EH (cell line): Measurements from ENCODE around the gene GNB1L.
"Not testable (repeated sequence)": the region's sequence is repeated elsewhere in the genome, so short reads cannot be mapped to it uniquely, and the experiment has no call there.

ENCODE experiments used
- DNase-seq: peaks from one replicate; pipeline ENCODE4 v3.0.0-alpha.2; 2015; ENCODE audit warnings: low read depth

Gene GNB1L

DNA sequence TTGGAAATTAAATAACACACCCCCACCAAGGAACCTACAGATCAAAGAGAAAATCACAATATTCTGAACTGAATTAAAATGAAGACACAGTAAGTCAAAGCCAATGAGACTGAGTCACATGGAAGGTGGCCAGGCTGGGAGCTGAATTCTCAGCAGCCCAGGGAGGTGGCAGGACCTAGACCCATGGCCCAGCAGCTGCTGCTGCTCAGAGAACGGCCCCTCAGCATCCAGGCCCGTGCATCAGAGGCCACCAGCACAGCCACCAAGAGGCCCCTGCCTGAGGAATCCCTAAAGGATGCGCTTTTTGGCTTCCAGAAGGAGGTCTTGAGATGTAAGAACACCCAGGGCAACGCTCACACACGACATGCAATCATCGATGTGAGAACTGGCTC lies 59.1 kb downstream of the GNB1L start:
- peak; percentile 56 for DNase-seq

DNA sequence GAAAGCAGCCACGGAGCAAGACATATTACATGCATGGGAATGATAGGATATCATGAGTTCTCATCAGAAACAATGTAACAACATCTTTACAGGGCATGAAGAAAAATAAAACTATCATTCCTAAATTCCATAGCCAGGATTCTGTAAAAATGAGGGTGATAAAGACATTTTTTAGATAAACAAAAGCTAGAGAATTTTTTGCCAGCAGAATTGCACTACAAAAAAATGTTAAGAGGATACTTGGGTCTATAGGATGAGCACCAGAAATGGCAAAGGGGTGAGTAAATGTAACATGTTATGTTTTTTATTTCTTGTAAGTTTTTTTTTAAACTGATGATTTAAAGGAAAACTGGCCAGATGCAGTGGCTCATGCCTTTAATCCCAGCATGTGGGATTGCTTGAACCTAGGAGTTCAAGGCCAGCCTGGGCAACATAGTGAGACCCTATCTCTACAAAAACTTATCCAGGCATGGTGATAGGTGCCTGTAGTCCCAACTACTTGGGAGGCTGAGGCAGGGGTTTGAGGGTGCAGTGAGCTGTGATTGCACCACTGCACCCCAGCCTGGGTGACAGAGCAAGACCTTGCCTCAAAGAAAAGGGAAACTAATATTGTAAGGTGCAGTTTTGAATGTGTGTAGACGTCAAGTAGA lies 60.9 kb downstream of the GNB1L start:
- DNase-seq = peak; percentile 56

DNA sequence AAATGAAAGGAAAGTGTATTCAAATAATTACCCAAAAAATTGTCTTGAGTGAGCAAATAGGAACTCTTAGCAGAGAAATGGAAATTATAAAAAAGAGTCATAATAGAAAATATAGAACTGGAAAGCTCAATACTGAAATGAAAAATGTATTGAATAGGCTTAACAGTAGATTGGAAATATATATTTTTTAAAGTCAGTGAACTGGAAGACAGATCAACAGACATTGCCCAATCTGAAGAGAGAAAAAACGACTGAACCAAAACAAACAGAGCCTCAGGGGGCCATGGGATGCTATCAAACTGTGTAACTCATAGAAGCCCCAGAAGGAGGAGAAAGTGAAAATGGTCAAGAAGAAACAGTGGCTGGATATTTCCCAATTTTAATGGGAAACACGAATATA lies 61.5 kb downstream of the GNB1L start:
- no peak for DNase-seq

DNA sequence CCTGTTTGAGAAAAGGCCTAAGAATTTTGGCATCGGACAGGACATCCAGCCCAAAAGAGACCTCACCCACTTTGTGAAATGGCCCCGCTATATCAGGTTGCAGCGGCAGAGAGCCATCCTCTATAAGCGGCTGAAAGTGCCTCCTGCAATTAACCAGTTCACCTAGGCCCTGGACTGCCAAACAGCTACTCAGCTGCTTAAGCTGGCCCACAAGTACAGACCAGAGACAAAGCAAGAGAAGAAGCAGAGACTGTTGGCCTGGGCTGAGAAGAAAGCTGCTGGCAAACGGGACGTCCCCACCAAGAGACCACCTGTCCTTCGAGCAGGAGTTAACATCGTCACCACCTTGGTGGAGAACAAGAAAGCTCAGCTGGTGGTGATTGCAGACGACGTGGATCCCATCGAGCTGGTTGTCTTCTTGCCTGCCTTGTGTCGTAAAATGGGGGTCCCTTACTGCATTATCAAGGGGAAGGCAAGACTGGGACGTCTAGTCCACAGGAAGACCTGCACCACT lies 62.2 kb downstream of the GNB1L start:
- not testable (repeated sequence) for DNase-seq

DNA sequence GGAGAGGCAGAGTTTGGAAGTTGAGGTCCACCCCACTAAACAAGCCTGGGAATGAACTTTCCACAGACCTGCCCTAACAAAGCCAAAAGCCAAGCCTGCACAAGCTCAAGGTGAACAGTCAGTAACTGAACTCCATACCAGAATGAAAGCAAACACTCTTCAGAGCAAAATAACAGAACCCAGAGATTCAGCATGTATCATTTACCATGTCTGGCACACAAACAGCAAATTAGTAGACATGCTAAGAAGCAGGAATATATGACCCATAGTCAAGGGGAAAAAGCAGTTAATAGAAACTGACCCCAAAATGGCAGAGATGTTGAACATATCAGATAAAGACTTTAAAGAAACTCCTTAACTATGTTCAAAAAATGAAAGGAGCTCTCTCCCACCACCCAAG lies 62.8 kb downstream of the GNB1L start:
- no peak for DNase-seq

DNA sequence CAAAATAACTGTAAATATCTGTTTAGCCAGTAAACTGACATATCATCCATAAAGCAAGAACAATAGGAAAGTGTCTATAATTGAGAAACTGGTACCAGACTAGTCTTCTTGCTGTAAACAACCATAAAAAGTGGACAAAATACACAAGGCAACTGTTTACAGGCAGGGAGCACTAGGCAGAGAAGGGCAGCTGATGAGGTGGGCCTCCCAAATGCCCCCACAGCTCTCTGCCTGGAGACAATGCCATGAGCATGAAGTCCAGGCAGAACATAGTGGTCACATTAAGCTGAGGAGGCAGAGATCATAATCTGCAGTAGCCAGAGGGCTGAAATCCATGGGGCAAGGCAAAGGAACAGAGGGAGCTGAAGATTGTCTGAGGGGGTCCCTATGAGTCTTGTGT lies 63.4 kb downstream of the GNB1L start:
- no peak for DNase-seq

DNA sequence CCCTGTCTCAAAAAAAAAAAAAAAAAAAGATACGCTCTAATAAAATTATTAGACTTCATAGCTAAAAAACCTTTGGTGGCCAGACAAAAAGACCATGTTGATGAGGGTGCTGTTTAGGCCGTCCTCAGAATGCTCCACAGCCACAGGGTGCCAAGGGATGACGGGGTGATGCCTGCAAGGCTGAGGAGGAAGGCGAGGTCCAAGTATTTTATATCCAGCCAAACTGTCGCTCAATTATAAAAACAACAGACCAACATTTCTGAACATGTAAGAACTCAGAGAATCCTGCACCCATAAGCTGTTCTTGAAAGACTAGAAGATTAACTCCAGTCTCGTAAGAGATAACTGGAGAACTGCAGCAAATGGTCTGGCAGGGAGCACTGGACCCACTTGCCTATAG lies 64.8 kb downstream of the GNB1L start:
- DNase-seq = no peak

DNA sequence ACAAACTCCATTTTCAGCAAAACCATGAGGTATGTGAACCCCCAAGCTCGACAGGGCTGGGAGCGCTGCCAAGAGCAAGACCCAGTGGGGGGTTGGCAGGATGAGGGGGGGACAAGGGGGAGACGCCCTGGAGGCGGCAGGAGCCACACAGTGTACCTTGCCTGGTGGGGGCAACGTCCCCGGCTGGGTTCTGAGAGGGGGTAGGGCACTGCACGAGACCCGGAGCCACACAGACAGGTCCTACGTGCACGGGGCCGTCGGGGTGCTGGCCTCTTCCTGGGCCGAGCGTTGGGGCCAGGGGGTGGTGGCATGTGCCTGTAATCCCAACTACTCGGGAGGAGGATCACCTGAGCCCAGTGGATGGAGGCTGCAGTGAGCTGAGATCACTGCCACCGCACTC lies 65.3 kb downstream of the GNB1L start:
- no peak for DNase-seq

DNA sequence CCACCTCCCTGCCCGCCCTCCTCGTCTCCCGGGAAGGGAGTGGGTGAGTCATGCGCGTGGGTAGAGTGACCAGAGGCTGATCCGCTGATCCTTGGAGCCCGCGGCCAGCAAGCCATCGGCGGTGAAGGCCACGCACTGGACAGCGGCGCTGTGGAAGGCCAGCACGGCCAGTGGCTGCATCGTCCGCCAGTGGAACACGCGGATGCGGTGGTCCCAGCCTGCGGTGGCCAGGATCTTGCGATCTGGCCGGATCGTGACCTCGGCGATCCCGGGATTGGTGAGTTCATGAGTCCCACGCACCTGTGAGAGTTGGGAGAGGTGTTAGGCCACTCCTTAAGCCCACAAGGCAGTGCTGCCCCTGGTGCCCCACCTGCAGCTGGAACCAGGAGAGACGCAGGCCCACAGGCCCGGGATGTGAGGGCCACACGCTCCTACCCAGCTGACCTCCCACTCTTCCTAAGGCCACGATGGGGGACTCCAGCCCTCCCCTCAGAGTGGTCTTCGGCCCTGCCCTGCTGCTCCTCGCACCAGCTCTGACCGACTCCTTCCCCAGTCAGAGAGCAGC lies 65.9 kb downstream of the GNB1L start:
- DNase-seq = no peak

DNA sequence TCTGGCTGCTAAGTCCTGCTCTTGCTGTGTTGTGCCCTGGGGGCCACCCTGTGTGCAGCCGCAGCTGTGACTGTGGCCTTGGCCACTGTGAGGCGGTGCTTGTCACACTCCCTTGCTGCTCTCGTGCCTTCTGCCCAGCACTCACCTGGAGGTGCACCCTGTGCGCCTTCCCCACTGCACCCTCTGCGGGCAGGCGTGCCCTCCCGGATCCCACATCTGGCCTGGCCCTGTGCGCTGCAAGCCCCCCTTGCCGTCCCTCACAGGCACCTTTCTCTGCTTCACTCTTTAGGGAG lies 66.9 kb downstream of the GNB1L start:
- DNase-seq = no peak

DNA sequence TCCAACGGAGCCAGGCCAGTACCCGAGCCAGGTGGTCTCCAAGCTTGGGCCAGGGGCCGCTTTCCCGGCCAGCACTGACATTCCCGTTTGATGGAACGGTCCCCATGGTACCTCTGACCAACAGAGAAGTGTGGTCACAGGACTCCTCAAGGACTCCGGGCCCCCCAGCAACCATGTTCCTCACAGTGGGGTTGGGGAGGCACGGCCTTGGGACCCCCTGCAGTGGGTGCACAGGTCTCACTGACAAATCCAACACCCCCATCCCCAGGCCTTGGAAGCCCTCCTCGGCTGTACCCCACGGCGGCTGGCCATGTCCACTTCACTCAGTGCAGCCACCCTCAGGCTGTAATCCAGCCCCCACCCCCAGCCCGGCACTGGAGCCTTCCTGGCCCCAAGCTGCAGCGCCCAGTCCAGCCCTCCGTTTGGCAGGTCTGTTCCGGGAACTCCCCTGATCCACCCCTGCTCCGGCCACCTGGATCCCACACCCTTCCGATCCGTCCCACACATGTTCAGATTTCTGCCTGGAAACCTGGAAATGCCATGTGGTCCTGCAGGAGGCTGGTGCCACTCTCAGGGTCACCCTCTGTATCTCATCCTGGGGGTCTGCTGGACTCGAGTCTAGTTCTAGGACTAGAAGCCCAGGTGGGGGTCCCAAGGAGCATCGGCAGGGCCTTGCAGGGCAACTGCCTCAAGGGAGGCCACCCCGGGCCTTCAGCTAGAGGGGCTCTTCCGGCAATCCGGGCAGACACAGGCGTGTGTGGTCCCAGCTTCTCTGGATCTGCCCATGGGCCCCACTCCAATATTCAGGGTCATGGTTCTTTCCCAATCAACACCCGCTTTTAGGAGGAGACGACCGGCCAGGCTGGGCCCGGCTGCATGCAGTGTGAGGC lies 67.5 kb downstream of the GNB1L start:
- DNase-seq = no peak

DNA sequence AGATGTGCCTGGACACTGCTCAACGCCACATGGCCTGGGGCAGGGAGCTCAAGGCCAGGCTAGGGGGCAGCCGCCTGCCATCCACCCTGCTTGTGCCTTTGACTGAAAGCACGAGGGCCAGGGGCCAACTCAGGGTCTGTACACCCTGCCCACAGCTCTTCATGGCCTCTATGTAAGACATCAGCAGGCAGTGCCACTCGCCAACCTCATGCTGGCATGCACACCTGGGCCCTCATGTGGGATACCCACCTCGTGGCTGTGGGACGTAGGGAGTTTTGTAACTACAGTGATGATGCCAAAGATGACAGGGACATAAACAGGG lies 68.4 kb downstream of the GNB1L start:
- DNase-seq = no peak

DNA sequence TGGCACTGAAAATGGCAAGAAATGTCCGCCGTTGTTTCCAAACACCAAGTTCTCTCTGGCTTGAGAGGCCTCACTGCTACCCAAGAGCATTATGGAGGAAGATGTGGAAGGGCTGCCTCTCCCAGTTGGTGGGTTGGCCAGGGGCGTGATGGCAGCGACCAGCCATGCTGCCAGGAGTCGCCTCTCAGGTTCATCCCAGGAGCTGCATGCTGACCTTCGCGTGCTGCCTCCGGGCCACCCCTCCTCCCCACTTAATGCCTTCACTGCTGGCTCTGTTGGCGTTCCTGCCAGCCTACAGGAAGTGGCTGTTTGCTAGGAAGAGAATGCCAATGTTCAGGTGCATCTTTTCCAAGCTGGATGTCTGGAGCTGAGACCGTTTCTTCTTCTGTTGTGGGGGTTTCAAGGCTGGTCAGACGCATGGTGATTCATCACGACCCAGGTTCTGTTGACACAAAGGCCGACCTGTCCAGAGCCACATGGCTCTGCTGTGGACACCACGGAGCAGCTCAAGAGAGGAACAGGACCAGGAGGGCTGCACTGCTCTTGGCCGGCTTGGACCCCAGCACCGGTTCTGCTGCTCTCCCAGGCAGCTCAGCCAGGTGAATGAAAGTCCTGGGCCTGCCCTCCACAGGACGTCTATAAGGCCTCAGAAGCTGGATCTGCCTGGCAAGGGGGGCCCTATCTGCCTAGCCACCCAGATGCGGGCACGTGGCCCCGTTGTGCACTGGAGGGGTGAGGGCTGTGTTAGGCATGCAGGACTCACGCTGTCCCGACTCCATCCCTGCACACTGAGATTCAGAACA lies 69.0 kb downstream of the GNB1L start:
- DNase-seq = no peak

DNA sequence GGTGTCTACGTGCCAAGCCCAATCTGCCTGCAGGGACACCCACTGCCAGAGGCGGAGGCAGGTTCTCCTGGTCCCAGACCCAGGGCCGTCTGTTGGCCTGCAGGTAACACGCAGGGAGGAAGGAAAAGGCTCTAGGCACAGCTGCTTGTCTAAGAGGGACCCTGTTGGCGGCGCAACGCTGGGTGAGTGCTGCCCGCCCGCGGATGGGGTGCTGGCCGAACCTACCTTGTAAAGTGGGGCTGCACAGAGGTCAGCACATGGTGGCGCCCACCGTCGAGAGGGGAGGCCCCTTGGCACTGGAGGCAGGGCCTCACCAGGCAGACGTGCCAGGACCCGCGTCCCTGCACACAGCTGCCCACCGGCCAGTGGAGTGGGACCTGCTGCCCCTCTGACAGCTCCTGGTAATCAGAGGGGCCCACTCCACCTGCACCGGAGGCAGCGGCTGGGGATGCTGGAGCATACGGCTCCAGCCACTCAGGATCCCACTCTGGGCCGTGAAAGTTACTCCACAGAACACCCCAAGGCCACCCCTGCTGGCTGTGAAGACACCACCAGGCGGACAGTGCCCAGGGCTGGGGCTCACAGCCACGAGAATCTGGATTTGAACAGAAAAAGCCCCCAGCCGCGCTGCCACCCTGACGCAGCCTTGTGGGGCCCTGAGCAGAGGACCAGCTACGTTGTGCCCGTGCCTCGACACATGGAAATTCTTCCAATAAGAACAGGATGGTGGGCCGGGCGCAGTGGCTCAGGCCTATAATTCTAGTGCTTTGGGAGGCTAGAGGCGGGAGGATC lies 70.1 kb downstream of the GNB1L start:
- DNase-seq = no peak

DNA sequence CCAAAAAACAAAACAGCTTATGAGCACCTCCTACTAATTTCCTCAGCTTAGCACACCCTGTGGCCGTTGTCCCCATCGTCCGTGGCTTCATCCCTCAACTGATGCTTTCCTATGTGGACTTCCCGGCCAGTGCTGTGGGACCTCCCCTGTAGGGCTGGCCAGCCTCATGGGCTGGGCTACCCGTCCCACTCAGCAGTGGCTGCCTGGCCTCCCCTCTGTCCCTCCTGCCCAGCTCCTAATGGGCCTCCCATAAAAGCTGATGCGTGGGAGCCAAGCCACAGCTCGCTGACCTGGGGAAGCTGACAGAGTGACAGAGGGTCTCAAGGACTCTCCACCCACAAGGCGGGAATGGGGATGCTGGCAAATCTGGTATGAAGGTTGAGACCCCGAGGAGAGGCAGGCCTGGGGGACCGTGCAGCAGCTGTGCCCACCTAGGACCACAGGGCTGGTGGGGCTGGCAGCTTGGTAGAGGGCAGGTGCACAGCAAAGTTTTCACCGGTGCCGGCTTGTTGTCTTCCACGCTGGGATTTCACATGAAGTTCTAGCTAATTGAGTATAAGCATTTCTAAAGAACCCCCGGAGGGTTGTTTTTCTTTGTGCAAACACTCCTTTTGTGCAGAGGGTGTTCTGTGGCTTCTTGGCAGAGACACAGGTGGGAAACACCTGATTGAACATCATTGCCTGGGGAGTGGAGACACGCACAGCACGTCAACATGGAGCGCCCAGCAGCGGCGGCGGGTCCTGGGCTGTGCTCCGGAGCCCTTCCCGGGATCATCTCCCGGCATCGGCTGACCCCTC lies 70.9 kb downstream of the GNB1L start:
- no peak for DNase-seq

DNA sequence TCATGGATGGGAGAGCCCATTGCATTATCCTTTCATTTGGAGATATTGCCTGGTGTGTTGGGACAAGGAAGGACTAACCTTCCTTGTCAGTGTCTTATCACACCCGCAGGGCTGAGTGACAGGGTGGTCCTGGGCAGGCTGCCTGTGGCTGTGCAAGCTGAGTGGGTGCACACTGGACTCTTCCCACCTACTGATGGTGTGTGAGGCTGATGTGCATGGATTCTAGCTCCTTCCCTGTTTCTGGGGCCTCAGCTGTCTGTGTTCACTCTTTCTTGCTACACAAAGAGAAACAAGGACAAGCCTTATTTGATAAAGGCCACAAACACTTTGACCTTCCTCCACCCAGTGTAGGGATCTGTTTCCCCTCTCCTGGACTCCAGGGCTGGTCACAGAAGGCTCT lies 72.1 kb downstream of the GNB1L start:
- no peak for DNase-seq

DNA sequence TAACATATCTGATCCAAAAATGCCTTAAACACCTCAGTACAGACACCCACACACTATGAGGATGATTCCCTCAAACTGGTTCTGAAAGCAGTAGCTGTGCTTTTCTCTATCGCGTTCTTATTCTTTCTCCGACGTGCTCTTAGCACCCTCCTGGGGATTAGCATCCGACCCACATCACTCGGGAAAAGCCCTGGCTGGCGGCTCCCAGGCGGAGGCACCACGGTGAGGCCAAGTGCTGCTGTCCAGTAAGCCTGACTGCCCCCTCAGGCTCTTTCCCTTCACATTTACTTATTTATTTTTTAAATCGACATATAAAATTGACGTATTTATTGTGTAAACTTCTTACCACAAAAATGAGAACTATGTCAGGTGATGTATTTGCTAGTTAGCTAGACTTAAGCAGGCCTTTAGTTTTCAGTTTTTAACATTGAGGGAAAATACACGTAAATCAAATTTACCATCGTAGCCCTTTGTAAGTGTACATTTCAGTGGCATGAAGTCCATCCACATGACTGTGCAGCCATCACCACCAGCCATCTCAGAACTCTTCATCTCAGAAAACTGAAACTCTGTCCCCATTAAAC lies 74.9 kb downstream of the GNB1L start:
- peak; percentile 25 for DNase-seq

DNA sequence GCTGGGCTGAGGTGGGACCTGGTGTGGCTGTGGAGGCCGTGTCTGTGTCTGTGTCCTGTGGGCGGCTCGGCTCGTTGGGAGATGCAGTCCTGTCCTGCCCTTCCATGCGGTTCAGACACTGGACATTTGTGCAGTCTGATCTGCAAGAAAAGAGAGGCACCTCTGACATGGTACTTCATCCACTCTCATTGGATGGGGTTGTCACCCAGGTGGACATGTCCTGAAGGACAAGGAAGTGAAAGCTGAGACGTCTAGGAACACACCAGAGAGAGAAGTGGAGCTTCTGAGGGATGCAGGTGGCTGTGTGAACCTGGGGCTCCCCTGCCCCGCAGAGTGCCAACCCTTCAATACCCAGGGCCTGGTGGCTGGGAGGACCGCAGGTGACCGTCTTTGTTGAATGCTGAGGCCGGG lies 75.7 kb downstream of the GNB1L start:
- no peak for DNase-seq

DNA sequence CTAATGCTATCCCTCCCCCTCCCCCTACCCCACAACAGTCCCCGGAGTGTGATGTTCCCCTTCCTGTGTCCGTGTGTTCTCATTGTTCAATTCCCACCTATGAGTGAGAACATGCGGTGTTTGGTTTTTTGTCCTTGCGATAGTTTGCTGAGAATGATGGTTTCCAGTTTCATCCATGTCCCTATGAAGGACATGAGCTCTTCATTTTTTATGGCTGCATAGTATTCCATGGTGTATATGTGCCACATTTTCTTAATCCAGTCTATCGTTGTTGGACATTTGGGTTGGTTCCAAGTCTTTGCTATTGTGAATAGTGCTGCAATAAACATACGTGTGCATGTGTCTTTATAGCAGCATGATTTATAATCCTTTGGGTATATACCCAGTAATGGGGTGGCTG lies 77.5 kb downstream of the GNB1L start:
- DNase-seq = not testable (repeated sequence)

DNA sequence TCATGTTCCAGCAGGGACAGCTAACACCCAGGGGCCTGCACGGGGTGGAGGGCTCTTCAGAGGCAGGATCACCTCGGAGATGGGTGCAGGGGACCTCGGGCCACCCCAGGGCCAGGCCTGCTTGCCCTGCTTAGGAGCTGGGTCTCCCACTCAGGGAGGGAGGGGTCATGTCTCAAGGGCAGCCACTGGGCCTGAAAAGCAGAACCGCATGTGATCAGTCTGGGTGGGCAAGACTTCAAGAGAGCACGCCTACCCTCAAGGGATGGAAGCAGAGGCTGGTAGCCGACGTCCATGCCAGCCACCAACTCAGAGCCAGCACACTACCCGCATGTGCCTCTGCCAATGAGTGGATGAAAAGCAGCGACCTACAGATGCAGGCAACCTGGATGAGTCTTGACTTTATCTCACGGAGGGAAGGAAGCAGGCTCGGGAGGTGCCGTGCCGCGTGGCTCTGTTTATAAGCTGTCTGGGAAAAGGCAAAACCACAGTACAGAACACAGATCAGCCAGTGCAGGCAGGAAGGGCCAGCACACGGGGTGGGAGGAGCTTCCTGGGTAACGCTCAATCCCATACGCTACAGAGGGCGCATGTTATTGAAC lies 78.1 kb downstream of the GNB1L start:
- DNase-seq = peak; percentile 32
